CD1c-positive myeloid dendritic cell (primary cell): ENCODE measurements around the gene SLC66A1.

Experiments
- DNase-seq: peaks from one replicate; pipeline ENCODE4 v3.0.0-alpha.2; 2016; ENCODE audit errors: extremely low spot score

SLC66A1 gene

GRCh38 chr1:19361611-19362147, 49.6 kb downstream of the SLC66A1 start:
- DNase-seq = no peak

GRCh38 chr1:19363536-19364152, 51.5 kb downstream of the SLC66A1 start:
- DNase-seq = no peak

DNA sequence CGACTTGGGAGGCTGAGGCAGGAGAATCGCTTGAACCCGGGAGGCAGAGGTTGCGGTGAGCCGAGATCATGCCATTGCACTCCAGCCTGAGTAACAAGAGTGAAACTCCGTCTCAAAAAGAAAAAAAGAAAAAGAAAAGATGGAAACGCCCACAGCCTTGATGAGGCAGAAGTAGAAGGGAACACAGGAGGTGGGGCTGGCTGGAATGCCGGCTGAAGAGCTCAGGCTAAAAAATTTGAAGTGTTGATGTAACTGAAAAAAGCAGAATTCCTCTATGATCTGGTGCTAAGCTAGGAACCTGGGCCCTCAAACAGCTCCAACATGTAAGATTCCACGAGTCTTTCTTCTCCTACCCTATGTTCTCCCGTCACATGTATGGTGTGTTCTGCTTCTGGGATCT, 53.6 kb downstream of the SLC66A1 start:
- no peak for DNase-seq

DNA sequence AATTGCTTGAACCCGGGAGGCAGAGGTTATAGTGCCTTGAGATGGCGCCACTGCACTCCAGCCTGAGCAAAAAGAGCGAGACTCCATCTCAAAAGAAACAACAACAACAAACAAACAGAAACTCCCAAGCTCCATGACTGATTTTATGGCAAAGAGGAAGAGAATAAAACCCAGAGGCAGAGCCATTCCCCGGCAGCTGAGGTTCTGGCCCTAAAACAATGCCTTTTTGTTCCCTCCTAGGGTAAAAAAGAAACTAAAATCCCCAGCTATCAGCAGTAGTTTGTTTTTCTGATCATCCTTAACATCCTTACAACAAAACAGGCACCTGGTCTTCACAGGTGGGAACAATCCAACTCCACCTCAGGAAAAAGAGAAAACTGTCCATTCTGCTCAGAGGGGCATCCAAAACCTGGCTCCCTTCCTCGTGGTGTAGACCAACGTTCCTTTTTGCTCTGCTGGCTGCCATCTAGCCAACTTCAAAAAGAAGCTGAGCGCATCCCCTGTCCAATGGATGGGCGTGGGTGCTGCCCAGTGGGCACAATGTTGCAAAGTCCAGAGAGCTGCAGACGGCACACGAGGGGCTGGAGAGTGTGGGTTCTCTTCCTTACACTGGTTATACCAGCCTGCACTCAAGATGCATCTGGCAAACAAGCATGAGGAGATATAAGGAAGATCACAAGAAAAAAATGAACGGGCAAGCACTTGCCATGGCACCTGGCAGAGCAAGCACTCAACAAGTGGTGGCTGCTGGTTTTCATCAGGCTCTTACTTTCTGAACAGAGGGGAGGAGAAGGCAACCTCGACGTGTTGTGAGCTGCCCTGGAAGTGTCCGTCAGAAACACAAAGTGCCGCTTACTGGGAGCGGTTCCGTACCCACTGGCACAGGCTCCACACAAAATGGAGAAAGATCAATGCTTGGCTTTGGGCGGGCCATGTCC, 54.7 kb downstream of the SLC66A1 start:
- no peak for DNase-seq

- no peak for DNase-seq
Measured at GRCh38 chr1:19367584-19368041, 55.5 kb downstream of the SLC66A1 start.

- DNase-seq = no peak
Measured at GRCh38 chr1:19368050-19368449, 55.9 kb downstream of the SLC66A1 start.

GRCh38 chr1:19368964-19369363, 56.8 kb downstream of the SLC66A1 start:
- DNase-seq = no peak

DNA sequence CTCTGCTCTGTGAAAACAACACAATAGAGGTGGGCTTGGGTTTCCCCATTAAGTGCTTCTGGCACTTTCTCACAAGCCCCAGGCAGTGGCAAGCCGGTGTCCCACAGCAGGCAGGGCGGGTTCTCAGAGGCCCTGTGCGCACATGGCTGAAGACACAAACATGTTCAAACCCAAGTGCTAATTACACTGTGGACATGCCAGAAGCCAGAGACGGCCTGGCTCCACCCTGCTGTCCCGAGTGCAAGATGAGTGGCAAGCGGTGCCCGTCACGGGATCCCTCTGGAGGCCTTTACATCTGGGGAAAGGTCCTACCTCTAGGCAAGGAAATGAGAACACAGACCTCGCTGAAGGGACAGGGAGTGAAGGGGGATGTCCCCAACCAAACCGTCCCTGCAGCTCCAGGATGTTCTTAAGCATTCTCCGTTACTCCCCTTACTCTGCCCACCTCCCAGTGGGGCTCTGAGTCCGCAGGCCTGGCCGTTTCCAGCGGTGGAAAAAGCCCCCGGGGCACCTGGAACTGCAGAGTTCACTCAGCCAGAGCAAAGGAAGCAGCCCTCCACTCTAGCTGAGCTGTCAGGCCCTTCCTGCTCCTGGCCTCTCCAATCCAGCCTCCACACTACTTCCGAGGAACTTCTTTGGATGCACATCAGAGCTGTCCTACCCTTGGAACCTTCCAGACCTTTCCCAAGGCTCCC, 57.4 kb downstream of the SLC66A1 start:
- DNase-seq = no peak

- no peak for DNase-seq
Measured at GRCh38 chr1:19370453-19371170, 58.5 kb downstream of the SLC66A1 start.

- DNase-seq = no peak
Measured at GRCh38 chr1:19371226-19372135, 59.4 kb downstream of the SLC66A1 start.

DNA sequence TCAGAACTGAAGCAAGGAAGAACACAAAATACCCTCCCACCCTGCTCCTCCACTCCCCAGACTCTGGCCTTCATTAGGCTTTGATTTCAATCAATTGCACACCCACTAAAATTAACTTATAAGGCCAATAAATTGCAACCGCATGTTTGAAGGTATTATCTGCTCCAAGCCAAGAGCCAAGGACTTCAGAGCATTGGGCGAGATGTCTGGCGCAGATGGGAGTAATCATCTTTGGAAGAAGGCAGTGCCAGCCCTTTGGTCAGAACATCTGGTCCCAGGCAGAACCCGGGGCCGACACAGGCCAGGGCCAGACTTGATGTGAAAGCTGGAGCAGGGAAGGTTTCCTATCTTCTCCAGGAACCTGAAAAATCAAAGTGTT, 60.0 kb downstream of the SLC66A1 start:
- DNase-seq = no peak

DNA sequence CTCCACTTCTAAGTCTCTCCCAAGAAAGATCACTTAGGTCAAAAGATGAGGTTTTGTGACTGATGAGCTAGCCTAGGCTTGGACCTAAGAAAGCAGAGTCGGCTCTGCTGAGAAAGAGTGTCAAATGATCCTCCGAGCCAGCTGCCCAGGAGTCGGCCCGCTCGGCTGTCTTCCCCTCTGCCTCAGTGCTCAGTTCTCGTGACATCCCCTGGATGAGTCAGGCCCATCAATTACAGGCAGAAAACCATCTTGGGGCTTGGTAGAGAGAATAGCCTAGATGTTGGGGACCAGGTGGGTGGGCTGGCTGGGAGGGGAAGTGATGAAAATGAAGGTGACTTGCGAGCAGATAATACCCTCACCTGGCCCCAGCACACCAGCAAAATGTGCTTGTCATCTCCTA, 60.5 kb downstream of the SLC66A1 start:
- no peak for DNase-seq

DNA sequence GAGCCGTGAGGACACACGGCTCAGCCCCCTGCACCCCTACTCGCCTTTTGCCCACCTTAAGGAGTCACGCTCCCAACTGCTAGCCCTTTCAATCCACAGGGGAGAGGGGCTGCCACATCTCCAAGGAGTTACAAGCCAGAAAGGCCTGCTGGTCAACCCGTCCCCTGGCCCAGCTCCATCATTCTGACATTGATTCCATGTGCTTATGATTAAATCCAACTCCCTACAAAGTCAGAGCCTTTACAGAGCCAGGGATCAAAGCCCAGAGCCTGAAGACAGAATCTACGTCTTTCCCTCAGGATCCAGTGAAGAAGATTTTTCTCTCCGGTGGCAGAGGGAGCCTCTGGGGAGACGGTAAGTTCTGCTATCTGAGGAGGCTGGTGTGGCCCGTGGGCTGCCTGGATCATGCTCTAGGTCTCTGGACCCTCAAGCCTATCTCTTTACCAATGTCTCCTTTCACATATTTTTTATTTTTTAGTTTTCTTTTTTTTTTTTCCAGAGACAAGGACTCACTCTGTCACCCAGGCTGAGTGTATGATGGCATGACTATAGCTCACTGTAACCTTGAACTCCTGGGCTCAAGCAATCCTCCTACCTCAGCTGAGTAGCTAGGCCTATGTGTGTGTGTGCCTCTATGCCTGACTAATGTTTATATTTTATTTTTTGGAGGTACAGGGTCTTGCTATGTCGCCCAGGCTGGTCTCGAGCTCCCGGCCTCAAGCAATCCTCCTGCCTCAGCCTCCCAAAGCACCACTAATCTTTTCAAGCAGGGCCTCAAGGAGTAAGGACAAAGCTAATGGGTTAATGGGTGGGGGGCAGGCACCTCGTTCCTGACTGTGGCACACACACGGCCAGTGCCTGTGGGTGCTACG, 61.3 kb downstream of the SLC66A1 start:
- no peak for DNase-seq

GRCh38 chr1:19374083-19374801, 62.1 kb downstream of the SLC66A1 start:
- no peak for DNase-seq

DNA sequence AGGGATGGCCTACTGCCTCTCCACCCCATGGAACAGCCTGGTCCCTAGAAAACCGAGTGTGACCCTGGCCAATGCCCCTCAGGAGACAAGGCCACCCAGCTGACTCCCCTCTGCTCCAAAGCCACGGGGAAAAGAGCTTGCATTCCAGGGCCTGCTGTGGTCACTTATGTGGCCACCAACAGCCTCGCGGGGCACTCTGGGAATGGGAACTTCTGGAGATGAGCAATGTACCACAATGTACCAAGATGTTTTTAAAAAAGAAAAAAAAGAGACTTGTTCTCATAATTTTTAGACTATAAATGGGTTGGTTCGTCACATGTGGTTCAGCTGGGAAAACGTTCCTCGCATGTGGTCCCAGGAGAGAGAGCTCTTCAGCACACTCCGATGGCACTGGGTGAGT, 62.8 kb downstream of the SLC66A1 start:
- DNase-seq = no peak

DNA sequence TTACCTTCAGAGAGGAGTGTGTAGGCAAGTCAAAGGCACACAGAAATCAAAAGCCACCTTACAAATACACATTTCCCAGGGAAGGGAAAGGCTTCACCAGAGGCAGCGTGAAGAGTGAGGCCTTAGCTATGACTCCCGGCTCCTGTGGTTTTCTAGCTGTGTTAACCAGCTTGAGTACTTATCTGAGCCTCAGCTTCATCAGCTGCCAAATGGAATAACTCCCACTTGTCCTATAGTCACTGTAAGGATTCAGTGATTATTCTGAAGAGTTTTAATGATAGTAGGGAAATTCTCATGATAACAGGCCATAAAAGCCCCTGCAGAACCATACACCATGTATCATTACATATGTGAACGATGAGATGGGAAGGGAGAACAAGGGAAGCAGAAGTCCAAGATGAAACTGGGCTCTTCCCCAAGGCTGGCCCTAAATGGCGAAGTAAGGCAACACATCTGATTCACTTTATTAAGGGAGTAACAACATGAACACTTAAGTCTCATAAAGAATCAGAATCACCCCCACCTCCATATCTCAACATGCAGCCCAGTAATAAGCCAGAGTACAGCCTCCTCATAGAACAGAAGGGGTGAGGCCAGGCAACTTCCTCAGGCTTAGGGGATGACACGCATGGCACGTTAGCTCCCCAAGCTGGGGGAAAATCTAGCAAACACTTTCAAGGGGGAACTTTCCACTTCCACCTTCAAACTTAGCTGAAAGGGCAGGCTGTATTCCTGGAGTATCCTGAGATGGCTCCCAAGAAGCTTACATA, 63.7 kb downstream of the SLC66A1 start:
- peak; percentile 8 for DNase-seq

DNA sequence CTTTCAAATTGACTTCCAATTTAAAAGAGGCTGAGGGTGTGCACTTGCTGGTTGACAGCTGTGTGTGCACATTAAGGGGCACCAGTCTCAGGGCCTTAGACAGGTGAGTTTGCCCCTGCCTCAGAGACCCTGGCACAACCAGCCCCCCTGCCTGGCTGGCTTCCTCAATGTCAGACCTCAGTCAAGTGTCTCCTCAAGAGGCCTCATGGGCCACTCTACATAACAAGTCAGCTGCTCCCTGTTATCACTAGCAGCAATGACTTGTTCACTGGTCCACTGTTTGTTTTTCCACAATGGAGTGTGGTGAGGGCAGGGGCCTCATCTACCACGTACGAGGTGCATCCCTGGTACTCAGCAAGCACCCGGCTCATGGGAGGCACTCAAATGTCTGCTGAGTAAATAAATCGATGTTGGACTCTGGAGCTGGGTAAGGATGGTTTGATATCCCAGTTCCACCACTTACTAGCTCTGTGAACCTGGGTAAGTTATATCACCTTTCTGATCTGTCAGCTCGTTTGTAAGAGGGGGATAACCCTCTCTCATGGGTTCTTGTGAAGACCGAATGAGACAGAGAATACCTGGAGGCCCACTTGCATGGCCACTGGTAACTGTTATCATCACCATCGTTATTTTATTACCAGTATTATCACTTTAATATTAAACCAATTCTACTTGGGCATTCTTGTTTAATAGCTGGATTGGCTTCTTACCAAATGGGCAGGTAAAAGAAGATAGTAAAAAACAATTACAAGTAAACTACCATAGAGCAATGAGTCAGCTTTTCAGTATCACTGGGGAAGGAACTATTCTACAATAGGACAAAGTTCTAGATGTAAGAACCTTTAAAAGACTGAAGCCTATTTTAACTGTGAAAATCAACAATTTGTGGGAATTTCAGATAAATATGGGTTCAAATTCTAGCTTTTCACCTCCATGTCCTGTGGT, 64.6 kb downstream of the SLC66A1 start:
- DNase-seq = no peak
